Panc1 (cell line): ENCODE results near the gene NGEF. TPM values are rescaled to one million over a fixed set of nuclear protein-coding genes. Genes with fewer than 3 reads are reported as not detected.

Experiments used
- ATAC-seq: fragments of 200-7000 bp; cut with Tn5 transposase; 2 replicates; pipeline ENCODE4 v1.9.1; 2020; ENCODE audit warnings: mild to moderate bottlenecking, moderate library complexity
- BruUV-seq: library from RNA; stranded (reverse); fragments of 400-500 nt; replicated peaks from 2 replicates; lab custom pipeline; 2021; lab: Mats Ljungman, UMichigan
- CTCF ChIA-PET: fragments of 300-600 bp; sonication (Branson Sonifier 250); formaldehyde crosslinking; loops from one replicate; lab custom pipeline; 2022; ENCODE audit warnings: antibody characterized with exemption; lab: Charles Lee
- POLR2A ChIA-PET: fragments of 300-600 bp; sonication (Branson Sonifier 250); formaldehyde crosslinking; loops from one replicate; lab custom pipeline; 2022; ENCODE audit warnings: antibody characterized with exemption; lab: Charles Lee
- DNase-seq: peaks from one replicate; pipeline ENCODE4 v3.0.0-alpha.2; 2010; ENCODE audit warnings: low read depth, low spot score
- H3K27ac ChIP-seq: 2 replicates; pipeline ENCODE4 v1.5.1; 2011; ENCODE audit warnings: mild to moderate bottlenecking, low read length, inconsistent platforms
- H3K27me3 ChIP-seq: fragments of 200-500 bp; sonication (Bioruptor generic); 2 replicates; pipeline ENCODE4 v1.6.0; 2014; ENCODE audit warnings: low read length, inconsistent platforms; ENCODE audit not compliant: control insufficient read depth, insufficient read depth
- H3K36me3 ChIP-seq: fragments of 200-500 bp; sonication (Bioruptor generic); 2 replicates; pipeline ENCODE4 v1.5.1; 2014; ENCODE audit warnings: inconsistent platforms, mild to moderate bottlenecking, low read length, moderate library complexity; ENCODE audit not compliant: control insufficient read depth, insufficient read depth
- H3K4me1 ChIP-seq: 2 replicates; pipeline ENCODE4 v1.5.1; 2011; ENCODE audit warnings: inconsistent platforms, mild to moderate bottlenecking, low read length, moderate library complexity; ENCODE audit not compliant: control insufficient read depth, insufficient read depth
- H3K4me3 ChIP-seq, 2 experiments: 2 replicates each; pipeline ENCODE4 v1.5.1; 2011 to 2012; ENCODE audit warnings: low read depth in 2 of 2, low read length in 2 of 2, mild to moderate bottlenecking in 2 of 2, inconsistent platforms in 1 of 2, moderate library complexity in 1 of 2
- H3K9me3 ChIP-seq: fragments of 200-500 bp; sonication (Bioruptor generic); 2 replicates; pipeline ENCODE4 v1.5.1; 2014; ENCODE audit warnings: low read depth, mild to moderate bottlenecking, inconsistent platforms, low read length, moderate library complexity; ENCODE audit not compliant: control insufficient read depth, insufficient read depth
- CTCF ChIP-seq: fragments of 450-650 bp; IDR thresholded peaks from 2 replicates; pipeline ENCODE4 v1.5.1; 2017; ENCODE audit warnings: mild to moderate bottlenecking
- POLR2AphosphoS5 ChIP-seq: IDR thresholded peaks from 2 replicates; pipeline ENCODE4 v1.6.1; 2012; ENCODE audit warnings: mild to moderate bottlenecking, low read depth, low read length, moderate library complexity
- REST ChIP-seq, 2 experiments: IDR thresholded peaks; 2 replicates each; pipeline ENCODE4 v1.6.1; 2011 to 2012; ENCODE audit warnings: low read depth in 2 of 2, control low read depth in 1 of 2, low read length in 1 of 2, mild to moderate bottlenecking in 1 of 2, moderate library complexity in 1 of 2; ENCODE audit not compliant: insufficient read depth in 1 of 2
- SIN3A ChIP-seq: IDR thresholded peaks from 2 replicates; pipeline ENCODE4 v1.6.1; 2012; ENCODE audit warnings: low read depth, mild to moderate bottlenecking, low read length, moderate library complexity, borderline replicate concordance; ENCODE audit not compliant: insufficient read depth
- TCF7L2 ChIP-seq: IDR thresholded peaks from 2 replicates; pipeline ENCODE4 v1.6.1; 2011; ENCODE audit warnings: mild to moderate bottlenecking, low read depth, low read length, inconsistent platforms
- in situ Hi-C: cut with HindIII; loops from 2 replicates; pipeline ENCODE4 v1.10.0; 2016; ENCODE audit warnings: low sequenced_read_pairs, low pct_unique_long_range_greater_than_20kb
- intact Hi-C: fragments of 100-400 bp; cut with micrococcal nuclease; formaldehyde crosslinking; loops from one replicate; pipeline ENCODE4 v1.10.0; 2022; ENCODE audit not compliant: unreplicated experiment
- total RNA-seq: library from RNA; stranded (reverse); gene quantifications from one replicate; pipeline ENCODE4 v1.2.1, GENCODE V29; 2021; ENCODE audit not compliant: unreplicated experiment

NGEF gene
- total RNA-seq, 1 experiment from 2014 or later, result 17.8 TPM

- in situ Hi-C loops, result no loop called here
- Histone ChIP-seq H3K9me3 (no peaks in the 10 kb centered on the region), H3K36me3 (no peaks in the 10 kb centered on the region), H3K4me1 (peaks cover 11% of the 10 kb centered on the region), H3K27me3 (no peaks in the 10 kb centered on the region), H3K4me3 (no peak overlapping the region), H3K27ac (no peak overlapping the region)
- no peak for TF ChIP-seq REST (IDR thresholded peaks at IDR 0.05; ENCODE audit: insufficient read depth in 1 of 2, low read depth in 2 of 2, low read length in 1 of 2)
- no peak for TF ChIP-seq CTCF
- no peak for TF ChIP-seq POLR2AphosphoS5
- no peak for TF ChIP-seq TCF7L2
- no peak for TF ChIP-seq SIN3A
- intact Hi-C loops, result no loop called here
- ChIA-PET CTCF (interaction anchor here (0.6 kb wide), 1 partner anchor 51 kb away, joined by 3 read pairs; no protein-coding TSS in a partner anchor), POLR2A (interaction anchor here (0.5 kb wide), 1 partner anchor 12 kb away, joined by 4 read pairs; no protein-coding TSS in a partner anchor)
- DNase-seq (no peak), ATAC-seq (no peak)
- BruUV-seq, result no TSS peak
Observed at GRCh38 chr2:233056961-233057605, 44.0 kb upstream of the NGEF start.

GRCh38 chr2:233055362-233055761 lies 42.3 kb upstream of the NGEF start:
- BruUV-seq, result no TSS peak
- Histone ChIP-seq H3K4me3 (no peak overlapping the region), H3K36me3 (no peaks in the 10 kb centered on the region), H3K4me1 (0 out of 2 replicates have a peak, but pooled peaks cover 5% of the 10 kb centered on the region), H3K27me3 (no peaks in the 10 kb centered on the region), H3K9me3 (no peaks in the 10 kb centered on the region), H3K27ac (no peak overlapping the region)
- intact Hi-C loops, result no loop called here
- DNase-seq (no peak), ATAC-seq (no peak)
- no peak for TF ChIP-seq POLR2AphosphoS5
- no peak for TF ChIP-seq REST (IDR thresholded peaks at IDR 0.05; ENCODE audit: insufficient read depth in 1 of 2, low read depth in 2 of 2, low read length in 1 of 2)
- no peak for TF ChIP-seq SIN3A
- no peak for TF ChIP-seq TCF7L2
- TF ChIP-seq CTCF, result no peak
- POLR2A ChIA-PET, result interaction anchor here (0.6 kb wide), 1 partner anchor 48 kb away, joined by 3 read pairs; no protein-coding TSS in a partner anchor
- in situ Hi-C loops, result no loop called here
- CTCF ChIA-PET, result interaction anchor here (0.6 to 1.4 kb wide), 2 partner anchors 76 to 184 kb away, joined by 3 to 9 read pairs; no protein-coding TSS in a partner anchor
